HG03159 (cell line): Measurements from ENCODE around the gene INTS14.
"Not testable (repeated sequence)": the region's sequence is repeated elsewhere in the genome, so short reads cannot be mapped to it uniquely, and the experiment has no call there.

Experiments used
- ATAC-seq: cut with Tn5 transposase; IDR thresholded peaks from one replicate; pipeline ENCODE4 v1.9.1; 2021; ENCODE audit warnings: mild to moderate bottlenecking, moderate library complexity; ENCODE audit not compliant: unreplicated experiment

Gene INTS14

GRCh38 chr15:65632780-65633375 is 21.9 kb upstream of the INTS14 start:
- no peak for ATAC-seq

- ATAC-seq: no peak
These were observed 20.6 kb upstream of the INTS14 start for GRCh38 chr15:65631503-65631902.

- no peak for ATAC-seq
These were observed 19.8 kb upstream of the INTS14 start for GRCh38 chr15:65630760-65631159.

GRCh38 chr15:65629548-65629947 is 18.6 kb upstream of the INTS14 start:
- no peak for ATAC-seq

- no peak for ATAC-seq
These were observed 15.9 kb upstream of the INTS14 start for GRCh38 chr15:65626856-65627255.

- no peak for ATAC-seq
These were observed 12.2 kb upstream of the INTS14 start for GRCh38 chr15:65623103-65623502.

- no peak for ATAC-seq
These were observed 10.7 kb upstream of the INTS14 start, which contains the start of gene SLC24A1 for GRCh38 chr15:65621638-65622037. SLC24A1 (plus strand) TSS chr15:65621938; CDS start chr15:65624081, 2,143 bp downstream.

- ATAC-seq: no peak
These were observed 9.9 kb upstream of the INTS14 start for GRCh38 chr15:65620833-65621232.

GRCh38 chr15:65619626-65620290 is 8.8 kb upstream of the INTS14 start:
- no peak for ATAC-seq

GRCh38 chr15:65618560-65619109 is 7.7 kb upstream of the INTS14 start:
- no peak for ATAC-seq

GRCh38 chr15:65615887-65616286 is 5.0 kb upstream of the INTS14 start:
- not testable (repeated sequence) for ATAC-seq

- no peak for ATAC-seq
These were observed 2.2 kb upstream of the INTS14 start for GRCh38 chr15:65612949-65613744.

- ATAC-seq: no peak
These were observed 1.6 kb upstream of the INTS14 start for GRCh38 chr15:65612616-65612946.

GRCh38 chr15:65611888-65612615 is 1.1 kb upstream of the INTS14 start:
- ATAC-seq: no peak

- no peak for ATAC-seq
These were observed 7.4 kb downstream of the INTS14 start for GRCh38 chr15:65603559-65603958.

- no peak for ATAC-seq
These were observed 7.8 kb downstream of the INTS14 start for GRCh38 chr15:65603134-65603533.

- ATAC-seq: no peak
These were observed 11.3 kb downstream of the INTS14 start for GRCh38 chr15:65599677-65600076.

- no peak for ATAC-seq
These were observed 12.5 kb downstream of the INTS14 start for GRCh38 chr15:65598468-65598867.

- ATAC-seq: no peak
These were observed 15.0 kb downstream of the INTS14 start for GRCh38 chr15:65595960-65596359.

GRCh38 chr15:65587094-65587493 is 23.8 kb downstream of the INTS14 start:
- ATAC-seq: no peak

- ATAC-seq: no peak
These were observed 26.7 kb downstream of the INTS14 start for GRCh38 chr15:65584241-65584640.
